Subcutaneous adipose tissue (tissue), 4 donors: ENCODE results near the gene TANGO6. TPM values are rescaled to one million over a fixed set of nuclear protein-coding genes. Genes with fewer than 3 reads are reported as not detected.

Source experiments
- total RNA-seq, 4 donors: library from RNA; depleted of rRNA; stranded (reverse); fragments of >200 nt; gene quantifications; one replicate each; pipeline ENCODE4 v1.1.0, GENCODE V29; 2016
- TF ChIP-seq, protein P1 (sequence below): fragments of 450-650 bp; IDR thresholded peaks from one replicate; pipeline ENCODE4 v1.5.1; 2016; ENCODE audit warnings: low read depth, mild to moderate bottlenecking, control low read depth, antibody characterized with exemption, moderate library complexity

Gene TANGO6
- total RNA-seq, 4 donors from 2014 or later: 14.3 to 19.4 (median 15.9) TPM

DNA sequence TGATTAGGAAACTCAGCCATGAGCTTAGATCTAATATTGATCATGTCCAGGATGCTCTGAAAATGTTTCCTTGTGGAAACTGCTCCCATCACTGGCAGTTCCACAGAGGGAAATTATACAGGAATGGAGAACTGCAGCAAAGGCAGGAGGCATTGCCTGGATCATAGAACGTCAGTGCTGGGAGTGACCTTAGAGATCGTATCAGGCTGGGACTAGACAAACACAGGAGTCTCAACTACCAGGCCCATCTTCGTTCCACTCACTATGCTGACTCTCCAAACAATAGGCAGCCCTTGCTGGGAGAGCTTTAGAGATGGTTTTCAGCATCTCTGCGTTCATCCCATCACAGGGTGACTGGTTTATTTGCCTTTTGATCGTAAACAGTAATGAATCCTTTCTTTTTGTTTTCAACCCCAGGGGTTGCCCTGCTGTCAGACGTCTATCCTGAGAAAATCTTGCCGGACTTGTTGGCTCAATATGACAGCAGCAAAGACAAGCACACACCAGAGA lies 130.3 kb downstream of the TANGO6 start:
- TF ChIP-seq, protein P1, sequence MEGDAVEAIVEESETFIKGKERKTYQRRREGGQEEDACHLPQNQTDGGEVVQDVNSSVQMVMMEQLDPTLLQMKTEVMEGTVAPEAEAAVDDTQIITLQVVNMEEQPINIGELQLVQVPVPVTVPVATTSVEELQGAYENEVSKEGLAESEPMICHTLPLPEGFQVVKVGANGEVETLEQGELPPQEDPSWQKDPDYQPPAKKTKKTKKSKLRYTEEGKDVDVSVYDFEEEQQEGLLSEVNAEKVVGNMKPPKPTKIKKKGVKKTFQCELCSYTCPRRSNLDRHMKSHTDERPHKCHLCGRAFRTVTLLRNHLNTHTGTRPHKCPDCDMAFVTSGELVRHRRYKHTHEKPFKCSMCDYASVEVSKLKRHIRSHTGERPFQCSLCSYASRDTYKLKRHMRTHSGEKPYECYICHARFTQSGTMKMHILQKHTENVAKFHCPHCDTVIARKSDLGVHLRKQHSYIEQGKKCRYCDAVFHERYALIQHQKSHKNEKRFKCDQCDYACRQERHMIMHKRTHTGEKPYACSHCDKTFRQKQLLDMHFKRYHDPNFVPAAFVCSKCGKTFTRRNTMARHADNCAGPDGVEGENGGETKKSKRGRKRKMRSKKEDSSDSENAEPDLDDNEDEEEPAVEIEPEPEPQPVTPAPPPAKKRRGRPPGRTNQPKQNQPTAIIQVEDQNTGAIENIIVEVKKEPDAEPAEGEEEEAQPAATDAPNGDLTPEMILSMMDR: no peak

- TF ChIP-seq, protein P1: no peak
These were observed 135.1 kb downstream of the TANGO6 start for GRCh38 chr16:68978303-68978954.

DNA sequence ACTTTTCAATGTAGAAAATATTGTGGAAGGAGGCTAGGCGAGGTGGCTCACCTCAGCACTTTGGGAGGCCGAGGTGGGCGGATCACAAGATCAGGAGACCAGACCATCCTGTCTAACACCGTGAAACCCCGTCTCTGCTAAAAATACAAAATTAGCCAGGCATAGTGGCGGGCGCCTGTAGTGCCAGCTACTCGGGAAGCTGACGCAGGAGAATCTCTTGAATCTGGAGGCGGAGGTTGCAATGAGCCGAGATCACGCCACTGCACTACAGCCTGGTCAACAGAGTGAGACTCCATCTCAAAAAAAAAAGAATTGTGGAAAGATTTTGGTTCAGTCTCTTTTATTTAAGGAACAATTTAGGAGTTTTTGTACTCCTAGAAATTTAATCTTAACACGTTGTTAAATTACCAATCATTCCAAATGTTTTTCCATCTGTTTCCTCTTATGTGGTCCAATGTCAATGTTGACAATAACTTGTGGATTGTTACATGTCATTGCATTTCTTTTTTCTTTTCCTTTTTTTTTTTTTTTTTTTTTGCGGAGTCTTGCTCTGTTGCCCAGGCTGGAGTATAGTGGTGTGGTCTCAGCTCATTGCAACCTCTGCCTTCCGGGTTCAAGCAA lies 137.5 kb downstream of the TANGO6 start:
- TF ChIP-seq, protein P1: no peak

DNA sequence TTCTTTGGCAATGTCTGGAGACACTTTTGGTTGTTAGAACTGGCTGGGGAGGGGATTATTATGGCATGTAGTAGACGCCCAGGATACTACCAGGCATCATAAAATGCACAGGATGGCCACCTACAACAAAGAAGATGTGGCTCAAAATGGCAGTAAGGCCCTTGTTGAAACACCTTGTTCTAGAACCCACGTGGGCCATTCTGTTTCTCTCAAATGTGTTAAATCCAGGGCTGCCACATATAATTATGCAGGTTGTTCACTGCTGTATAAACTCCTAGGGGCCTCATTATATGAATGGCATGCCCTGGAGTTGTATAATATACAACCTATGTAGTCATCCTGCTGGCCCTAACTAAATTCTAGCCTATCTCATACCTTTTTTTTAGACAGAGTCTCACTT lies 138.6 kb downstream of the TANGO6 start:
- TF ChIP-seq, protein P1: no peak

DNA sequence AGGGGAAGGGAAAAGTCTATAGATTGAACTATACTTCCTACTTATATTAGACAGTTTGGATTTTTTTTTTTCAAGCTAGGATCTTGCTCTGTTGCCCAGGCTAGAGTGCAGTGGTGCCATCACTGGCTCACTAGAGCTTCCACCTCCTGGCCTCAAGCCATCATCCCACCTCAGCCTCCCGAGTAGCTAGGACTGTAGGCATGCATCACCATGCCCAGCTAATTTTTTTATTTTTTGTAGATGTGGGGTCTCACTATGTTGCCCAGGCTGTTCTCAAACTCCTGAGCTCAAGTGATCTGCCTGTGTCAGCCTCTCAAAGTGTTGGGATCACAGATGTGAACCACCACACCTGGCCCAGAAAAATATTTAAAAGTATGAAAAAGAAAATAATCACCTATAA lies 141.1 kb downstream of the TANGO6 start:
- TF ChIP-seq, protein P1: no peak

GRCh38 chr16:68985268-68985667 lies 141.9 kb downstream of the TANGO6 start:
- TF ChIP-seq, protein P1: no peak

- TF ChIP-seq, protein P1: no peak
These were observed 142.5 kb downstream of the TANGO6 start for GRCh38 chr16:68985855-68986254.
